Measurements from ENCODE around the gene DLGAP4.

GRCh38 chr20:36299459-36299858 lies 6.7 kb upstream of the DLGAP4 start:
- TF ChIP-seq CTCF (conservative IDR thresholded peaks at IDR 0.05; ENCODE audit: low read depth, low read length) (no peak), EZH2 (IDR thresholded peaks at IDR 0.05; ENCODE audit: borderline replicate concordance, low read depth, low read length, poor library complexity, severe bottlenecking) (no peak)

All from A673 (cell line).